Measurements from ENCODE around the gene SNRNP48.

The SNRNP48 gene

GRCh38 chr6:7566107-7566506 lies 23.9 kb upstream of the SNRNP48 start:
- TF ChIP-seq ZNF830 (tag by site-specific recombination; IDR thresholded peaks at IDR 0.05; ENCODE audit: low read depth) = no peak
- no peak for TF ChIP-seq BCL11A (tag by site-specific recombination; IDR thresholded peaks at IDR 0.05; ENCODE audit: low read depth)
- TF ChIP-seq INSM2 (tag by site-specific recombination; IDR thresholded peaks at IDR 0.05) = no peak
- TF ChIP-seq OVOL3 (tag by site-specific recombination; IDR thresholded peaks at IDR 0.05) = no peak
- no peak for TF ChIP-seq ZSCAN23 (tag by site-specific recombination; IDR thresholded peaks at IDR 0.05)
- TF ChIP-seq ZNF174 (tag by site-specific recombination; IDR thresholded peaks at IDR 0.05) = no peak
- no peak for TF ChIP-seq ZNF391 (tag by site-specific recombination; IDR thresholded peaks at IDR 0.05; ENCODE audit: borderline replicate concordance, low read depth)
- TF ChIP-seq ZNF114 (tag by site-specific recombination; IDR thresholded peaks at IDR 0.05) = no peak
- TF ChIP-seq TRIM28 (IDR thresholded peaks at IDR 0.05; ENCODE audit: borderline replicate concordance, low read length) = no peak
- TF ChIP-seq ZSCAN4 (tag by site-specific recombination; IDR thresholded peaks at IDR 0.05) = no peak
- TF ChIP-seq ZBTB44 (tag by site-specific recombination; IDR thresholded peaks at IDR 0.05) = no peak
- TF ChIP-seq ZNF629 (tag by site-specific recombination; IDR thresholded peaks at IDR 0.05) = no peak
- no peak for TF ChIP-seq ZNF777 (tag by site-specific recombination; IDR thresholded peaks at IDR 0.05; ENCODE audit: borderline replicate concordance)
- TF ChIP-seq ZNF626 (tag by site-specific recombination; IDR thresholded peaks at IDR 0.05) = no peak
- no peak for TF ChIP-seq ZNF280D (tag by site-specific recombination; IDR thresholded peaks at IDR 0.05)
- TF ChIP-seq IKZF3 (tag by site-specific recombination; IDR thresholded peaks at IDR 0.05) = no peak
- POLR2A ChIA-PET = interaction anchor here (1.3 kb wide), 1 partner anchor 176 kb away, joined by 4 read pairs; the partner anchor contains the start of genes CAGE1 and RIOK1
- Histone ChIP-seq H3K36me3 (ENCODE audit: control insufficient read depth in 2 of 2, insufficient read depth in 1 of 2, low read length in 2 of 2) (peaks cover 69 to 95% of the 10 kb centered on the region in 2 experiments), H3K4me1 (ENCODE audit: control insufficient read depth, insufficient read depth, low read length) (no peaks in the 10 kb centered on the region), H3K27ac (ENCODE audit: extremely low read depth, low read depth, low read length) (no peak overlapping the region), H3K9me3 (ENCODE audit: control insufficient read depth, insufficient read depth, low read depth, low read length) (no peaks in the 10 kb centered on the region), H3K4me3 (ENCODE audit: low read depth, low read length) (no peak overlapping the region)
- CTCF ChIA-PET = interaction anchor here (0.6 to 1.4 kb wide), 3 partner anchors 174 to 302 kb away, joined by 3 to 9 read pairs (median 3); no protein-coding TSS in a partner anchor

GRCh38 chr6:7566617-7567173 lies 23.3 kb upstream of the SNRNP48 start:
- H3K27ac ChIP-seq (ENCODE audit: extremely low read depth, low read depth, low read length) = no peak overlapping the region
- POLR2A ChIA-PET = interaction anchor here (1.3 kb wide), 1 partner anchor 177 kb away, joined by 4 read pairs; the partner anchor contains the start of genes CAGE1 and RIOK1
- CTCF ChIA-PET = interaction anchor here (0.5 to 1.4 kb wide), 6 partner anchors 63 to 299 kb away, joined by 3 to 9 read pairs (median 3); no protein-coding TSS in a partner anchor
- no peak overlapping the region for H3K4me3 ChIP-seq (ENCODE audit: low read depth, low read length)
- no peaks in the 10 kb centered on the region for H3K9me3 ChIP-seq (ENCODE audit: control insufficient read depth, insufficient read depth, low read depth, low read length)
- peaks cover 73 to 95% of the 10 kb centered on the region in 2 experiments for H3K36me3 ChIP-seq (ENCODE audit: control insufficient read depth in 2 of 2, insufficient read depth in 1 of 2, low read length in 2 of 2)
- H3K4me1 ChIP-seq (ENCODE audit: control insufficient read depth, insufficient read depth, low read length) = no peaks in the 10 kb centered on the region
- TF ChIP-seq ZNF670 (tag by site-specific recombination; IDR thresholded peaks at IDR 0.05; ENCODE audit: low read depth) = no peak
- TF ChIP-seq ZNF518A (tag by site-specific recombination; conservative IDR thresholded peaks at IDR 0.05; ENCODE audit: low read depth) = no peak
- no peak for TF ChIP-seq ZNF292 (tag by site-specific recombination; IDR thresholded peaks at IDR 0.05; ENCODE audit: borderline replicate concordance, low read depth)
- no peak for TF ChIP-seq ZSCAN16 (tag by site-specific recombination; IDR thresholded peaks at IDR 0.05)
- no peak for TF ChIP-seq ZBTB17 (tag by site-specific recombination; IDR thresholded peaks at IDR 0.05)
- no peak for TF ChIP-seq SP3 (tag by site-specific recombination; IDR thresholded peaks at IDR 0.05)
- TF ChIP-seq ZNF701 (tag by site-specific recombination; IDR thresholded peaks at IDR 0.05) = no peak
